ENCODE measurements around the gene CCNY.
"Not testable (repeated sequence)": the region's sequence is repeated elsewhere in the genome, so short reads cannot be mapped to it uniquely, and the experiment has no call there.

GRCh38 chr10:35315235-35315634 is 21.1 kb upstream of the CCNY start:
- not testable (repeated sequence) for TF ChIP-seq CTCF (IDR thresholded peaks at IDR 0.05); ZFX (IDR thresholded peaks at IDR 0.05; ENCODE audit: borderline replicate concordance)
